WTC11 (cell line): ENCODE results near the gene PSMB2. TPM values are rescaled to one million over a fixed set of nuclear protein-coding genes. Genes with fewer than 3 reads are reported as not detected.

Experiments used
- ATAC-seq: fragments of 200-7000 bp; cut with Tn5 transposase; 2 replicates; pipeline ENCODE4 v1.10.0; 2021; ENCODE audit warnings: mild to moderate bottlenecking, moderate library complexity
- CTCF ChIA-PET: fragments of 300-600 bp; sonication (Branson Sonifier 250); formaldehyde crosslinking; loops from one replicate; lab custom pipeline; 2021; ENCODE audit warnings: antibody characterized with exemption; lab: Charles Lee
- POLR2A ChIA-PET: fragments of 350-600 bp; sonication (Branson Sonifier 250); formaldehyde crosslinking; loops from one replicate; lab custom pipeline; 2021; ENCODE audit warnings: antibody characterized with exemption; lab: Charles Lee
- DNase-seq: peaks from one replicate; pipeline ENCODE4 v3.0.0; 2021; ENCODE audit warnings: low spot score
- H3K27ac Mint-ChIP-seq: 2 replicates; pipeline ENCODE4 v1.8.0; 2021; ENCODE audit warnings: mixed read lengths
- H3K27me3 Mint-ChIP-seq: 2 replicates; pipeline ENCODE4 v1.8.0; 2021; ENCODE audit warnings: low read depth, mild to moderate bottlenecking, moderate library complexity, mixed read lengths
- H3K36me3 Mint-ChIP-seq: 2 replicates; pipeline ENCODE4 v1.8.0; 2021; ENCODE audit warnings: mixed read lengths
- H3K4me1 Mint-ChIP-seq: 2 replicates; pipeline ENCODE4 v1.8.0; 2022; ENCODE audit warnings: mixed read lengths
- H3K4me3 Mint-ChIP-seq: 2 replicates; pipeline ENCODE4 v1.8.0; 2021; ENCODE audit warnings: mild to moderate bottlenecking, moderate library complexity, mixed read lengths
- H3K9me3 Mint-ChIP-seq: 2 replicates; pipeline ENCODE4 v1.8.0; 2021; ENCODE audit warnings: mixed read lengths
- ATF1 ChIP-seq: sonication (generic); formaldehyde crosslinking; IDR thresholded peaks from 2 replicates; pipeline ENCODE4 v1.8.1; 2023; ENCODE audit warnings: mild to moderate bottlenecking, moderate library complexity, missing genetic modification reagents
- ATF2 ChIP-seq: sonication (generic); formaldehyde crosslinking; IDR thresholded peaks from 2 replicates; pipeline ENCODE4 v1.8.1; 2022; ENCODE audit warnings: low read depth, missing genetic modification reagents, borderline replicate concordance
- CDX4 ChIP-seq: fragments of 250-450 bp; sonication (Bioruptor Pico); IDR thresholded peaks from 2 replicates; pipeline ENCODE4 v1.9.0; 2021; ENCODE audit warnings: moderate library complexity, mild to moderate bottlenecking, inconsistent platforms, borderline replicate concordance
- E2F4 ChIP-seq: sonication (generic); formaldehyde crosslinking; IDR thresholded peaks from 2 replicates; pipeline ENCODE4 v1.8.1; 2022; ENCODE audit warnings: low read depth, mild to moderate bottlenecking, moderate library complexity, missing genetic modification reagents, borderline replicate concordance
- FOXJ3 ChIP-seq: sonication (generic); formaldehyde crosslinking; IDR thresholded peaks from 2 replicates; pipeline ENCODE4 v1.9.0; 2021; ENCODE audit warnings: missing genetic modification reagents, mild to moderate bottlenecking, borderline replicate concordance
- GRHL2 ChIP-seq: fragments of 250-450 bp; sonication (Bioruptor Pico); IDR thresholded peaks from 2 replicates; pipeline ENCODE4 v1.8.0; 2022; ENCODE audit warnings: mild to moderate bottlenecking, moderate library complexity; ENCODE audit not compliant: insufficient replicate concordance, severe bottlenecking
- JUN ChIP-seq: sonication (generic); formaldehyde crosslinking; IDR thresholded peaks from 2 replicates; pipeline ENCODE4 v1.8.0; 2023; ENCODE audit warnings: mild to moderate bottlenecking, missing genetic modification reagents
- MAX ChIP-seq: sonication (generic); formaldehyde crosslinking; IDR thresholded peaks from 2 replicates; pipeline ENCODE4 v1.8.0; 2022; ENCODE audit warnings: mild to moderate bottlenecking, missing genetic modification reagents
- MYBL2 ChIP-seq: sonication (generic); formaldehyde crosslinking; IDR thresholded peaks from 2 replicates; pipeline ENCODE4 v1.8.1; 2023; ENCODE audit warnings: mild to moderate bottlenecking, moderate library complexity, missing genetic modification reagents
- NR1H2 ChIP-seq: sonication (generic); formaldehyde crosslinking; IDR thresholded peaks from 2 replicates; pipeline ENCODE4 v1.9.0; 2021; ENCODE audit warnings: mild to moderate bottlenecking, moderate library complexity, missing genetic modification reagents
- NR3C1 ChIP-seq: sonication (generic); formaldehyde crosslinking; conservative IDR thresholded peaks from 2 replicates; pipeline ENCODE4 v1.8.1; 2023; ENCODE audit warnings: low read depth, mild to moderate bottlenecking, missing genetic modification reagents
- SOX15 ChIP-seq: fragments of 250-450 bp; sonication (Bioruptor Pico); IDR thresholded peaks from 2 replicates; pipeline ENCODE4 v1.9.0; 2021; ENCODE audit warnings: mild to moderate bottlenecking
- TCF7 ChIP-seq: sonication (generic); formaldehyde crosslinking; IDR thresholded peaks from 2 replicates; pipeline ENCODE4 v1.8.0; 2022; ENCODE audit warnings: mild to moderate bottlenecking, low read depth, missing genetic modification reagents, moderate library complexity
- TP53 ChIP-seq: sonication (generic); formaldehyde crosslinking; IDR thresholded peaks from 2 replicates; pipeline ENCODE4 v1.8.1; 2023; ENCODE audit warnings: mild to moderate bottlenecking, missing genetic modification reagents
- USF1 ChIP-seq: sonication (generic); formaldehyde crosslinking; IDR thresholded peaks from 2 replicates; pipeline ENCODE4 v1.8.0; 2022; ENCODE audit warnings: mild to moderate bottlenecking, missing genetic modification reagents
- ZNF121 ChIP-seq: sonication (generic); formaldehyde crosslinking; IDR thresholded peaks from 2 replicates; pipeline ENCODE4 v1.8.0; 2023; ENCODE audit warnings: missing genetic modification reagents
- ZNF138 ChIP-seq: sonication (generic); formaldehyde crosslinking; conservative IDR thresholded peaks from 2 replicates; pipeline ENCODE4 v1.8.1; 2022; ENCODE audit warnings: mild to moderate bottlenecking, moderate library complexity, missing genetic modification reagents
- ZNF232 ChIP-seq: sonication (generic); formaldehyde crosslinking; IDR thresholded peaks from 2 replicates; pipeline ENCODE4 v1.8.0; 2022; ENCODE audit warnings: mild to moderate bottlenecking, missing genetic modification reagents
- total RNA-seq: library from RNA; stranded (reverse); gene quantifications from 3 replicates; pipeline ENCODE4 v1.2.3, GENCODE V29; 2021
- TF ChIP-seq, protein P1 (sequence below): sonication (generic); formaldehyde crosslinking; IDR thresholded peaks from 2 replicates; pipeline ENCODE4 v1.8.0; 2023; ENCODE audit warnings: missing genetic modification reagents
- TF ChIP-seq, protein P2 (sequence below): sonication (generic); formaldehyde crosslinking; IDR thresholded peaks from 2 replicates; pipeline ENCODE4 v1.8.1; 2022; ENCODE audit warnings: mild to moderate bottlenecking, moderate library complexity, missing genetic modification reagents
- TF ChIP-seq, protein P3 (sequence below): fragments of 250-450 bp; sonication (Bioruptor Pico); conservative IDR thresholded peaks from 2 replicates; pipeline ENCODE4 v1.9.0; 2021; ENCODE audit warnings: mild to moderate bottlenecking

PSMB2 gene
- total RNA-seq, 1 experiment from 2014 or later = 76.7 TPM

DNA sequence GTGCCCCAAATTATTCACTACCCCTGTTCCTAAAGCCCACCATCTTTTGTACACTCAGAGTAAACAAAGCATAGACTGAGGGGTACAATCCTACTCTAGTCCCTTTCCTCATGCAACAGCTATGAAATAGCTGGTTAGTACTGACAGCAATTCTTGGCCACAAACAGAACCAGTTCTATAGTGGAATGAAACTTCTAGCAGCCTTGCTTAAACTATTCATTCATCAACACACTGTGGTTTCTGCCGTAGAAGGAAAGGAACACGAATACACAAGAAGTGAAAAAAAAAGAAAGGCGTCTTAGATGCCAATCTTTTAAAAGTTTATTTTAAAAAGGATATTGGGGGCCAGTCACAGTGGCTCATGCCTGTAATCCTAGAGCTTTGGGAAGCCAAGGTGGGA, 9.9 kb downstream of the PSMB2 start (continued):
- no peak for TF ChIP-seq MAX
- TF ChIP-seq ZNF232 (CRISPR knock-in tag) = no peak
- TF ChIP-seq, all 79 proteins: peak for 0

DNA sequence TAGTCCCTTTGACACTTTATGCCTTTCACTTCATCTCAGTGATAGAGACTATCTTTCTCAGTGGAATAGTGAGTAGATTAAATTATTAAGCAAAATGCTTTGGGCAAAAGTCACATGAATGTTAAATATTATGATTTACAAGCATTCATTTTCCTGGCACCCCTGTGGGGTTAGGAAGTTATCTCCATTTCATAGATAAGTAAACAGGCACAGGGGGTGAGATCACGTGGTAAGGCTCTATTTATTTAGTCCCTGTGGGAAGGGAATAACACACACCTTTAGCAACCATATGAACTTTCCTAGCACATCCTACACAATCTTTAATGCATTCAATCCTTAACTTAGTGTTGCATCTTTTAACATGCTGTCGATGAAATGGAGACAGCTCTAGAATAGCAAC, 12.3 kb downstream of the PSMB2 start:
- H3K27me3 Mint-ChIP-seq = no peaks in the 10 kb centered on the region
- ChIA-PET POLR2A (no interaction called here), CTCF (interaction anchor here (1.2 kb wide), 1 partner anchor 17 kb away, joined by 3 read pairs; no protein-coding TSS in a partner anchor)
- peaks cover 59% of the 10 kb centered on the region for H3K36me3 Mint-ChIP-seq
- no peaks in the 10 kb centered on the region for H3K4me1 Mint-ChIP-seq
- H3K27ac Mint-ChIP-seq = peak overlapping the region; percentile 9; the same call in 1 of the 2 replicates
- no peak overlapping the region for H3K4me3 Mint-ChIP-seq
- H3K9me3 Mint-ChIP-seq = no peaks in the 10 kb centered on the region
- ATAC-seq (no peak), DNase-seq (no peak)
- no peak for TF ChIP-seq MYBL2 (CRISPR knock-in tag)
- TF ChIP-seq SOX15 (CRISPR knock-in tag) = no peak
- TF ChIP-seq, protein P1, sequence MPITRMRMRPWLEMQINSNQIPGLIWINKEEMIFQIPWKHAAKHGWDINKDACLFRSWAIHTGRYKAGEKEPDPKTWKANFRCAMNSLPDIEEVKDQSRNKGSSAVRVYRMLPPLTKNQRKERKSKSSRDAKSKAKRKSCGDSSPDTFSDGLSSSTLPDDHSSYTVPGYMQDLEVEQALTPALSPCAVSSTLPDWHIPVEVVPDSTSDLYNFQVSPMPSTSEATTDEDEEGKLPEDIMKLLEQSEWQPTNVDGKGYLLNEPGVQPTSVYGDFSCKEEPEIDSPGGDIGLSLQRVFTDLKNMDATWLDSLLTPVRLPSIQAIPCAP (CRISPR knock-in tag) = no peak
- no peak for TF ChIP-seq GRHL2
- TF ChIP-seq JUN (CRISPR knock-in tag) = no peak
- TF ChIP-seq USF1 (CRISPR knock-in tag) = no peak

DNA sequence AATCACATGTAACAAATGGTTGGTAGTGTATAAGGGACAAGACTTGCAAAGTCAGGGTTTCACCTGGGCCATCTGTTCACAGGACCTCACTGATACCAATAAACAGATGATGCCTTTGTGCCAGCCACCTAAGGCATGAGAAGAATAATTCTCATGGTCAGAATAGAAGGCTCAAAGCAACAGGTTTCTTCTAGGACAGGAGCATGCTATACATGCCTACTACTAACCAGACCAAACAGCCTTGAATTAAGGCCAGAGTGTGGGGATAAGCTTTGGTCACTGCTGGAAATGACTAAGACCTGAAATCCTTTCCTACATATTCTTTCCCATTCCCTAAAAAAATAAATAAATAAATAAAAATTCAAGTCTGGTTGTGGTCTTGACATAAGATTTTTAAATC, 17.5 kb downstream of the PSMB2 start:
- CTCF ChIA-PET = interaction anchor here (1.5 to 2.2 kb wide), 4 partner anchors 59 to 145 kb away, joined by 5 to 9 read pairs (median 7); partner anchors contain the start of gene CLSPN
- ATAC-seq (no peak), DNase-seq (no peak)
- POLR2A ChIA-PET = interaction anchor here (1.2 kb wide), 1 partner anchor 79 kb away, joined by 3 read pairs; no protein-coding TSS in a partner anchor
- Mint-ChIP-seq H3K36me3 (peaks cover 28% of the 10 kb centered on the region), H3K27me3 (no peaks in the 10 kb centered on the region), H3K27ac (peak overlapping the region; percentile 84), H3K4me1 (peaks cover 29% of the 10 kb centered on the region), H3K9me3 (no peaks in the 10 kb centered on the region), H3K4me3 (no peak overlapping the region)
- TF ChIP-seq ZNF232 (CRISPR knock-in tag) (no peak), CDX4 (CRISPR knock-in tag) (no peak), TCF7 (no peak), ZNF138 (CRISPR knock-in tag) (no peak), ZNF121 (no peak), E2F4 (CRISPR knock-in tag) (no peak), FOXJ3 (CRISPR knock-in tag) (no peak), NR3C1 (no peak), TP53 (no peak), MAX (no peak), NR1H2 (no peak), ATF2 (CRISPR knock-in tag) (no peak), ATF1 (CRISPR knock-in tag) (no peak)
- TF ChIP-seq, protein P2, sequence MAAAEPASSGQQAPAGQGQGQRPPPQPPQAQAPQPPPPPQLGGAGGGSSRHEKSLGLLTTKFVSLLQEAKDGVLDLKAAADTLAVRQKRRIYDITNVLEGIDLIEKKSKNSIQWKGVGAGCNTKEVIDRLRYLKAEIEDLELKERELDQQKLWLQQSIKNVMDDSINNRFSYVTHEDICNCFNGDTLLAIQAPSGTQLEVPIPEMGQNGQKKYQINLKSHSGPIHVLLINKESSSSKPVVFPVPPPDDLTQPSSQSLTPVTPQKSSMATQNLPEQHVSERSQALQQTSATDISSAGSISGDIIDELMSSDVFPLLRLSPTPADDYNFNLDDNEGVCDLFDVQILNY = no peak
- TF ChIP-seq, protein P3, sequence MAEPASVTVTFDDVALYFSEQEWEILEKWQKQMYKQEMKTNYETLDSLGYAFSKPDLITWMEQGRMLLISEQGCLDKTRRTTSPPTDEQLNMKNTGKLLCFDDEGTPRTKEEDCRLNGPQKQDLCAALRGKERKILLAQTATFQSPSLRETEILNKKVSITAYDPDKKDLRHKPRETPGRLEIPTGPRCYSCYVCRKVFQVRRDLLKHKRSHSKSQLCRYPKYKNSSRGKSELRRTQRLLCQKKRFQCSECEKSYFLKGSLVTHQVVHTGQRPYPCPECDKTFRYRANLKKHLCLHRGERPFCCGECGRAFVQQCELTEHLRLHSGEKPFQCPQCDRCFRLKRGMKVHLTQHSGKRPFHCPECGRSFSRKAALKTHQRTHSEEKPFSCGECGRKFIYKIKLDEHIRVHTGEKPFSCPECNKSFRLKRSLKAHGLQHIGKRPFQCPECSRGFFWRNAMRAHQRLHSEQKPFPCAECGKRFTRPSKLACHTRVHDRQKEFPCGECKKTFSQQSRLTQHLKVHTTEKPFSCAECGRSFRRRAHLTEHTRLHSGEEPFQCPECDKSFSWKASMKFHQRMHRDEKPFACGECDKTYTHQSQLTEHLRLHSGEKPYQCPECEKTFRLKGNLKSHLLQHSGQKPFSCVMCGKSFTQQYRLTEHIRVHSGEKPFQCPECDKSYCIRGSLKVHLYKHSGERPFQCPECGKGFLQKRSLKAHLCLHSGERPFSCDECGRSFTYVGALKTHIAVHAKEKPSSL = no peak
